GM19035 (cell line): Measurements from ENCODE around the gene RLN3.

Source experiments
- ATAC-seq: cut with Tn5 transposase; IDR thresholded peaks from one replicate; pipeline ENCODE4 v1.9.1; 2021; ENCODE audit not compliant: unreplicated experiment

The RLN3 gene, protein sequence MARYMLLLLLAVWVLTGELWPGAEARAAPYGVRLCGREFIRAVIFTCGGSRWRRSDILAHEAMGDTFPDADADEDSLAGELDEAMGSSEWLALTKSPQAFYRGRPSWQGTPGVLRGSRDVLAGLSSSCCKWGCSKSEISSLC

GRCh38 chr19:14027856-14028450 lies at the start of gene RLN3:
RLN3 (plus strand) TSS chr19:14028148; CDS start chr19:14028205, 57 bp downstream.
- ATAC-seq, result no peak

DNA sequence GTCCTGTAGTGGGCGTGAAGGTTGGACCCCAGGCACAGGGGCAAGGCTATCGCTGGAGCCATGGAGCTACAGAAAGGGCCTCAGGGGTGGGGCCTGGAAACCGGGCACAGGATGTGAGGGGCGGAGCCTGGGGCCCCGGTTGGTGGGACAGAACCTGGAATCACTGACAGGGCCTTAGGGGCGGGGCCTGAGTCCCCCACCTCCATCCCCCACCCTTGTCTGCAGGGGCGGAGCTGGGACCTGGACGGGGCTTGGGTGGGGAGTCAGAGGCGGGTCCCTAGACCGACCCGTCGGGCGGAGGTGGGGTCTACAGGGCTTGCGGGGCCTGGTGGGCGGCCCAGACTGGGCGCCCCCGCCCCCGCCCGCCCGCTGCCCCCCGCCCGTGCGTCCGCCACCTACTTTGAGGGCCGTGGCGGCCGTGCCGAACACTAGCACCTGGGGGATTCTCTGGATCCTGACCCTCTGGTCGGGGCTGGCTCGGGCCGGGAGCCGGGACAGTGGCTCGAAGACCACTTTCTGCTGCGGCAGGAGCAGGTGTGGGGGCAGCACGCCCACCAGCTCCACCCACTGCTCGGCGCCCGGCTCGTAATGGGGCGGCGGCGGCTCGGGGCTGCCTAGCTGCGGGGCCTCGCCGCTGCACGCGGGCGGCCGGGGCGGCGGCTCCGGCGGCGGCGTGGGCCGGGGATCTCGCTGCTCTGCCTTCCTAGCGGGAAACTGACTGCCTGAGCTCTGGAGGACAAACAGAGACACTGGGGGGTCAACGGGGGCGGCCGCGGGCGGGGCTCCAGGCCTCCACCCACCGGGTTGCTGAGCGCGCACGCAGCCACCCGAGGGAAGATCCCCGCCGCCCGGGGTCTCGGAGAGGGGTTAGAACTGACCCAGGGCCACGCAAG lies 49.4 kb upstream of the RLN3 start:
- ATAC-seq, result no peak

DNA sequence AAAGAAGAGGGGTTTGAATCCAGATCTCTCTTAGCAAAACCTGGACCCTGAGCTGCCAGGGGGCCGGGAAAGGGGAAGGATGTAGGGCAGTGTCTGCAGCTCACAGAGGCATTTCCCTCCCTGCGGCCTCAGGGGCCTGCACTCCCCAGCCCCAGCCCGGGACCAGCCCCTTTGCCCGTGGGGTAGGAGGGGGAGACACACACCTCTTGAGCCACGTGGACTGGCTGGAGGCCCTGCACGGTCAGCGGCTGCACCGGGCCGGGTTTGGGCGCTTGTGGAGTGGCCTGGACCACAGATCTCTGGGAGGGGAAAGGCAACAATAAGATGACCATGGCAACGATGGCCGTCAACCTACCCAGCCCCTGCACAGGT lies 48.7 kb upstream of the RLN3 start:
- no peak for ATAC-seq

DNA sequence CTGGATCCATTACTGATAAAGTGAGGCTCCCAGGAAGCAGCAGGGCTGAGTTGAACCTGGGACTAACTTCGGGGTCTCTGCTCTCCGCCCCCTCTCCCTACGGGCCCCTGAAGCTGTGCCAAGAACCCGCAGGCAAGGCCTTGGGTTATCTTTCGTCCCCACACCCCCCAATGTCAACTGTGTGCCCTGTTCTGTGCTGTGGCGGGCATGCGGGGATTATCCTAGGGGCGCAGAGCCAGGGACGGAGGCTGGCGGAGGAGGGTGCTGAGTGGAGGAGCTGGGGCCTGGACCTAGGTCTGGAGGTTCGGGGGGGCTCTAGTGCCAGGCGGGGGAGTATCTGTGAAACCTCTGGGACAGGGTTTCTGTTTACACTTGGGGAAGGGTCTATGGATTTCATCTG lies 48.3 kb upstream of the RLN3 start:
- no peak for ATAC-seq

GRCh38 chr19:13980340-13980739 lies 47.6 kb upstream of the RLN3 start:
- ATAC-seq, result no peak

DNA sequence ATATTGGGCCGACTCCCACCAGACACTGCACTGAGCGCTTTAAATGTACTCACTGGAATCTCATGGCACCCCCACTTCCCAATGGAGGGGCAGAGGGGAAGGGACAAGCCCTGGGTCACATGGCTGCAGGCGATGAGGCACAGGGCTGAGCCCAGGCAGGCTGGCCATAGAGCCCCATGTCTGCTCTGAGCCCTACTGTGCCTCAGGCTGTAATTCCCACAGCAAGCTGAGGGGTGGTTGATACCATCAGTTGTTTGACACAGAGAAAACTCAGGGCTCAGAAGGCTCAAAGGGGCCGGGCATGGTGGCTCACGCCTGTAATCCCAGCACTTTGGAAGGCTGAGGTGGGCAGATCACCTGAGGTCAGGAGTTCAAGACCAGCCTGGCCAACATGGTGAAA lies 46.9 kb upstream of the RLN3 start:
- ATAC-seq, result no peak

- no peak for ATAC-seq
Observed at GRCh38 chr19:13981467-13981866, 46.5 kb upstream of the RLN3 start.

- ATAC-seq, result no peak
Observed at GRCh38 chr19:13981988-13982501, 45.9 kb upstream of the RLN3 start.

- ATAC-seq, result no peak
Observed at GRCh38 chr19:13982773-13983172, 45.2 kb upstream of the RLN3 start.

GRCh38 chr19:13983213-13983889 lies 44.6 kb upstream of the RLN3 start:
- no peak for ATAC-seq

DNA sequence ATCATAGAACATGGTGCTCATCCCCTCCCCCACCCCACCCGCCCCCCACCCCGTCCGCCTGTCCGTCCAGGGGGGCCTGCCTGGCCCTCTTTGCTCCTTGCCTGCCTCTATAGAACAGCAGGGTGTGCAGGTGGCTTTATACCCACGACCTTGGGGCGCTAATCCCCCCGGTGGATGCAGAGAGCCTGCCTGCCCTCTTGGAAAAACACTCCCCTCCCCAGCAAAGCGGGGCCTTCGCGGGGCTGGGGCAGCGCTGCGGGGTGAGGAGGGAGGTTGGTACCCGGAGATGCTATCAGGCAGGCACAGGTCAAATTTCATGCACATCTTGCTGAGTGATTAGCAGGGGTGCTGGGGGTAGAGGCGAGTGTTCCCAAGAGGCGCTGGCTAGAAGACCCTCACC lies 43.8 kb upstream of the RLN3 start:
- no peak for ATAC-seq

- no peak for ATAC-seq
Observed at GRCh38 chr19:13984875-13985741, 42.8 kb upstream of the RLN3 start.

DNA sequence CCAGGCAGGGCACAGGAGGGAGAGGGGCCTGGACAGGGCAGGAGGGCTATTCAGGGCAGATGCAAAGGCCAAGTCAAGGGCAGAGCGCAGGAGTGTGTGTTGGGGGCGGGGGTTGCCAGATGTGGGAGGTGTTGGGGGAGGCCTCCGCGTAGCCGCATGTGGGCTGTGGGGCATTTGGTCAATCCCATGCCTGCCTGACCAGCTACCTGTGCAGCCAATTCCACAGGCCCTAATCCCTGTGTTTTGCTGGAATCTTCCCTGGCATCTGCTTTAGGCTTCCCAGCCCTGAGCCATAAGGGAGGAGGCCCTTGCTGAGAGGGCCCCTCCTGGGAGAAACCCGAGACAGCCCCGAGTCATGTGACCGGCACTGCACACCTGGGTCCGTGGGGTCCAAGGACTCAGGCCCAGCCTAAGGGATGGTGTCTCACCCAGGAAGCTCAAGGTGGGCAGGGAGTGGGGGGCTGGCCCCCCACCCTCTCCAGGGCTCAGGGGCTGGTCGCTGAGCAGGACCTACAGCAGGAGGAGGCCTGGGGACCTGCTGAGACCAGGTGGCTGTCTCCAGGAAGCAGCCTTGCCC lies 42.1 kb upstream of the RLN3 start:
- peak; percentile 16 for ATAC-seq

- peak; percentile 81 for ATAC-seq
Observed at GRCh38 chr19:13986348-13986904, 41.5 kb upstream of the RLN3 start.

GRCh38 chr19:13987101-13987890 lies 40.7 kb upstream of the RLN3 start:
- ATAC-seq, result no peak

DNA sequence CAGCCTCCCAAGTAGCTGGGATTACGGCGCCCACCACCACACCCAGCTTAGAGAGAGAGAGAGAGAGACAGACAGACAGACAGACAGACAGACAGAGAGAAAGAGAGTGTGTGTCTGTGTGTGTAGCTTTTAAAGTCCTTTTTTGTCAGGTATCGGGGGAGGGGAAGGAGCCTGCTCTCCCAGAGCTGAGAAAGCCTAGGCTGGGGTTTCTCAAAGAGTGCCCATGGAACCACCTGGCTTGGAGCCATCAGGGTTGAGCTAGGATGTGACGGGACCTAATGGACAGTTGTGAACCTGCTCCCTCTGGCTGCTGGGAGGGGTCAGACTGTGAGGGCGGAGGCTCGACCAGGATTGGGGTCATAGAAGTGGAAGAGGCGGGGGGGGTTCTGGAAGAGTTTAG lies 38.5 kb upstream of the RLN3 start:
- no peak for ATAC-seq

GRCh38 chr19:13990085-13990484 lies 37.9 kb upstream of the RLN3 start:
- no peak for ATAC-seq

GRCh38 chr19:13992025-13992424 lies 35.9 kb upstream of the RLN3 start:
- ATAC-seq, result no peak
